ENCODE measurements around the gene CARD9.

DNA sequence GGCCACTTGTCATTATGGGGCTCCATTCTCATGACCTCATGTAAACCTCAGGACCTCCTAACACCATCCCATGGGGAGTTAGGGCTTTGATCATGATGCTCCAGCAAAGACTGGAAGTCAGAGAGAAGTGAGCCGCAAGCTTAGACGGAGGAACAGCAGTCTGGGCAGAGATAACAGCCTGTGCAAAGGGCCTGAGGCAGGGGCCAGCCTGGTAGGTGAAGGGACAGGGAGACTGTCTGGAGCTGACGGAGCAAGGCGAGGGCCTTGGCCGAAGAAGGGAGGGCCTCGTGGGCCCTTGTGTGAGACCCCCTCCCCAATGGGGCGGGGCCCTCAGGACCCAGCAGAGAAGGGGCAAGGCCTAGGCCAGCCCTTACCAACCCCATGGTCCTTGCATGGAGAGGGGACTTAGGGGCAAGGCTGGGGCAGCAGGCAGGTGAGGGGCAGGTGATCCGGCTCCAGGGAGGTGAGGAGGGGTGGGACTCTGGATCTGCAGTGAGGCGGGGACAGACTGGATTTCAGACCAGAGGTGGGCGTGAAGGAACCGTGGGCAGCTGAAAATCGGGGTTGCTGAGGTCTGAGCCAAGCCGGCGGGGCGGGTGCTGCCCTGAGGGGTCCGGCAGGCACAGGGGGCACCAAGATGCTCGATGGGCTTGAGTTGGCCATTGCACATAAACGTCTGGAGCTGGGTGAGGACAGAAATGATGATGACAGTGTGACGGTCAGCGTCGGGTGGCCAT lies 28.8 kb downstream of the CARD9 start:
- TF ChIP-seq, protein P1, sequence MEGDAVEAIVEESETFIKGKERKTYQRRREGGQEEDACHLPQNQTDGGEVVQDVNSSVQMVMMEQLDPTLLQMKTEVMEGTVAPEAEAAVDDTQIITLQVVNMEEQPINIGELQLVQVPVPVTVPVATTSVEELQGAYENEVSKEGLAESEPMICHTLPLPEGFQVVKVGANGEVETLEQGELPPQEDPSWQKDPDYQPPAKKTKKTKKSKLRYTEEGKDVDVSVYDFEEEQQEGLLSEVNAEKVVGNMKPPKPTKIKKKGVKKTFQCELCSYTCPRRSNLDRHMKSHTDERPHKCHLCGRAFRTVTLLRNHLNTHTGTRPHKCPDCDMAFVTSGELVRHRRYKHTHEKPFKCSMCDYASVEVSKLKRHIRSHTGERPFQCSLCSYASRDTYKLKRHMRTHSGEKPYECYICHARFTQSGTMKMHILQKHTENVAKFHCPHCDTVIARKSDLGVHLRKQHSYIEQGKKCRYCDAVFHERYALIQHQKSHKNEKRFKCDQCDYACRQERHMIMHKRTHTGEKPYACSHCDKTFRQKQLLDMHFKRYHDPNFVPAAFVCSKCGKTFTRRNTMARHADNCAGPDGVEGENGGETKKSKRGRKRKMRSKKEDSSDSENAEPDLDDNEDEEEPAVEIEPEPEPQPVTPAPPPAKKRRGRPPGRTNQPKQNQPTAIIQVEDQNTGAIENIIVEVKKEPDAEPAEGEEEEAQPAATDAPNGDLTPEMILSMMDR (IDR thresholded peaks at IDR 0.05) = no peak
- TF ChIP-seq POLR2A (IDR thresholded peaks at IDR 0.05) (no peak), POLR2AphosphoS5 (IDR thresholded peaks at IDR 0.05) (no peak), EP300 (IDR thresholded peaks at IDR 0.05) (no peak)

All from stomach (tissue), 4 donors.